NB4 (cell line): ENCODE measurements around the gene DIP2C.

Experiments used
- DNase-seq: peaks from one replicate; pipeline ENCODE4 v3.0.0; 2010; ENCODE audit warnings: low read depth
- H3K4me3 ChIP-seq: one replicate; pipeline ENCODE4 v1.5.1; 2011; ENCODE audit warnings: mild to moderate bottlenecking, low read depth, low read length, moderate library complexity
- MAX ChIP-seq: IDR thresholded peaks from 2 replicates; pipeline ENCODE4 v1.6.1; 2011; ENCODE audit warnings: low read depth, low read length
- MYC ChIP-seq: IDR thresholded peaks from 2 replicates; pipeline ENCODE4 v1.6.1; 2011; ENCODE audit warnings: low read depth, low read length
- POLR2A ChIP-seq: IDR thresholded peaks from 2 replicates; pipeline ENCODE4 v1.6.1; 2011; ENCODE audit warnings: mild to moderate bottlenecking; ENCODE audit not compliant: insufficient read length; ENCODE audit errors: extremely low read depth
- TF ChIP-seq, protein P1 (sequence below): IDR thresholded peaks from one replicate; pipeline ENCODE4 v1.5.1; 2012; ENCODE audit warnings: low read depth, low read length

The DIP2C gene

DNA sequence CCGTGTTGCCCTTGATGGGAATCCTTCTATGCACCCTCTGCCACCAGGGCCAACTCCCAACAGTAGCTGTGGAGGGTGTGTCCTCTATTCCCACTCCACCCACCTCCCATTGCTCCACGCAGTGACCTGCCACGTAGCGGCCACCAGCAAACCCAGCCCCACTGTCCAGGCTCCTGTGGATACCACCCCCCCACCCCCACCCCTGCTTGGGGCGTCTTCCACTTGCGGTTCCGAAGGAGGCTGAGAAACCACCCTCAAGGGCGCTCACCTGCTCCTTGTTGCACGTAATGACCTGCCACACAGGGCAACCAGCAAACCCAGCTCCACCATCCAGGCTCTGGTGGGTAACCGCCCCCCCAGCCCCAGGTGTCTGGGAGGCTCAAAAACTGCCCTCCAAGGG is 72.0 kb downstream of the DIP2C start:
- no peak for TF ChIP-seq MAX
- TF ChIP-seq, protein P1, sequence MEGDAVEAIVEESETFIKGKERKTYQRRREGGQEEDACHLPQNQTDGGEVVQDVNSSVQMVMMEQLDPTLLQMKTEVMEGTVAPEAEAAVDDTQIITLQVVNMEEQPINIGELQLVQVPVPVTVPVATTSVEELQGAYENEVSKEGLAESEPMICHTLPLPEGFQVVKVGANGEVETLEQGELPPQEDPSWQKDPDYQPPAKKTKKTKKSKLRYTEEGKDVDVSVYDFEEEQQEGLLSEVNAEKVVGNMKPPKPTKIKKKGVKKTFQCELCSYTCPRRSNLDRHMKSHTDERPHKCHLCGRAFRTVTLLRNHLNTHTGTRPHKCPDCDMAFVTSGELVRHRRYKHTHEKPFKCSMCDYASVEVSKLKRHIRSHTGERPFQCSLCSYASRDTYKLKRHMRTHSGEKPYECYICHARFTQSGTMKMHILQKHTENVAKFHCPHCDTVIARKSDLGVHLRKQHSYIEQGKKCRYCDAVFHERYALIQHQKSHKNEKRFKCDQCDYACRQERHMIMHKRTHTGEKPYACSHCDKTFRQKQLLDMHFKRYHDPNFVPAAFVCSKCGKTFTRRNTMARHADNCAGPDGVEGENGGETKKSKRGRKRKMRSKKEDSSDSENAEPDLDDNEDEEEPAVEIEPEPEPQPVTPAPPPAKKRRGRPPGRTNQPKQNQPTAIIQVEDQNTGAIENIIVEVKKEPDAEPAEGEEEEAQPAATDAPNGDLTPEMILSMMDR = no peak
- TF ChIP-seq MYC = no peak
- TF ChIP-seq POLR2A = no peak
- DNase-seq = no peak
- no peak overlapping the region for H3K4me3 ChIP-seq

GRCh38 chr10:615583-616152 is 73.8 kb downstream of the DIP2C start:
- no peak for TF ChIP-seq MAX
- TF ChIP-seq POLR2A = no peak
- TF ChIP-seq, protein P1 = no peak
- no peak for TF ChIP-seq MYC
- H3K4me3 ChIP-seq = no peak overlapping the region

DNA sequence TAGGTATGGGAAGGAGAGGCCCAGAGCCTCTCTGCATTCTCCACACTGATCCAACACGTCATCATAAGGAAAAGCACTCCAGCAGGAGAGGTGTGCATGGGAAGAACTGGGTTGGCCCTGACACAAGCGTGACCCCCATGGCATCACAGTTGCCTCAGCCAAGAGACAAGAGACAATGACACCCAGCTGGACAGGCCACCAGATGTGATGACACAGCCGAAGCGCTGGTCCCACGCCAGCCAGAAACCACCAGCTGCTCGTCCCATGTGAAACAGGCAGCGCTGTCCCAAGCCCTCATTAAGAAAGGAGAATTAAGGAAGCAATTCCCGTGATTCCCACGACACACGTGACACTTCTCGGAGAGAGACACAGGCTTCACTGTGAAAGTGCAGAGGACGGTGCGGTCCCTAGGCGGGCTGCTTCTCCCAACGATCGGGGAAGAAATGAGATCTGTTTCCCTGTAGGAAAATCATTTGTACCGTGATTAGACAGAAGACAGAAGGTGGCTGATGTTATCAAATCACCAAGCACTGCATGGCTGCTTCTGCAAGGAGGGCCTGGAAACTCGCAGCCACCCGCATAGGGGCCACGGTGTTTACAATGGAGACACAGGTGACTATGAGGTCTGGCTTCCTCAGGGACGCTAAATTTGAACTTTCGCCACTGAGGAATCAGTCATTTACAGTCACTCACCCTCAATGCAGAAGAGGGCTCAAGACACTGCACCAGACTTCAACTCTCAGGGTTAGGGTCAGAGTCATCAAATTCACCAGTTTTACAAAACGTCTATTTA is 74.5 kb downstream of the DIP2C start:
- TF ChIP-seq, protein P1 = no peak
- TF ChIP-seq MAX (no peak), POLR2A (no peak), MYC (no peak)
- no peak overlapping the region for H3K4me3 ChIP-seq
- DNase-seq = no peak

More at GRCh38 chr10:615583-616152, 73.8 kb downstream of the DIP2C start:
- no peak for DNase-seq

DNA sequence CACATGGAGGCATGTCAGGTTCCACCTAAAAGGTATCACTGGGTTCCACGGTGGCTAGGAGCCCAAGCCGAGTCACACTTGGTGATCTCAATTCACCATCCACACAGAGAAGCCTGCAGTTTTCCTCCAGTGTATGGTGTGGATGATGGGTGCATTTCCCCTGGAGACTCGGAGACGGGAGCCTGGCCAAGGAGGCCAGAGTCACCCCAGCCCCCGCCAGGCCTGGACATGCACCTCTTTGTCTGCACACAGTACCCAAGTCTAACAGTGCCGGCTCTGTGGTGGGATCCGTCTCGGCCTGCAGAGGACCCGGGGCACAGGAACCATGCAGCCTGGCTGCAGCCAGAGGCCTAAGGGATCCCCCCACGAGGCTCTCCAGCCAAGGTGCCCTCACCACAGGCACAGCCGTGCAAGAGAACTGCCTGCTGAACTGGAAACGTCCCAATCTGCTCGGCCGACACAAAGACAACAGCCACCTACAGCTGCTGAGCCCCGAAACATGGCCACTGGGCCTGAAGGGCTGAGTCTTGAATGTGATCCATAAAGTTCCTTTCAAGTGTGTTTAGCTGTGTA is 75.2 kb downstream of the DIP2C start:
- DNase-seq = no peak
- no peak for TF ChIP-seq MAX
- no peak for TF ChIP-seq MYC
- TF ChIP-seq POLR2A = no peak
- TF ChIP-seq, protein P1 = no peak
- no peak overlapping the region for H3K4me3 ChIP-seq

DNA sequence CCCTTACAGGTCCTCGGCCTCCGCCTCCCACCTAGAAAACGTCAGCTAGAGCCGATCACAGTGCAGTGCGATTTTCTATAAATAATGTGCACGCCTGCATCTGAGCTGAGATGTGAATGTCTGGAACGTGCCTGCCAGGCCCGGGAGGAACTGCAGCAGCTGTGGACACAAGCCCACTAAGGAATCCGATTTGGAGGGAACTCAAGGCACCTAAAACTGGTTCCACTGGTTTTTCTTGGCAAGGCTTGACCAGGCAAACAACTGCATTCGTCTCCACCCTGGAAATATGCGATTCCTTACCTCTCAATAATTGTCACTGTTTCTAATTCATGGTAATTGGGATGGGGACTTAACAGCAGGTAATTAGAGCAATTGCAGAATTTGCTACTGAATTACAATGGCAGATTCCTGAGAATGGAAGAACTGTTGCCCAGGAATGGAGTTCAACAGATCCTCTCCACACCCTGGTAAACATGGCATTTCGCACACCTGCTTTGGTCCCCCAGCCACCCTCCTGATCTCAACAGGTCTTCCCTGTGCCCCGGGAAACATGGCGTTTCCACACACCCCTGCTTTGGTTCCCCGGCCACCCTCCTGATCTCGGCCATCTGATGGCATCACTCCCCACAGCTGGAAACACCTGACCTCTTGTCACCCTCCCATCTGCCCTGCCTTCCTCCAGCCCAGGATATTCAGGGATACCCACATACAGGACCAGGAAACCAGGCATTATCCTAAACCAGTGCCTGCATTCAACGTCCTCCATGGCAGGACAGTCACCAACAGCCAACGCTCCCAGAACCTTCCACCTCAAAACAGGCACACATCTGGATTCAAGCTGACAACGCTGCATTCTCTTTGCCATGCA is 76.0 kb downstream of the DIP2C start:
- no peak overlapping the region for H3K4me3 ChIP-seq
- no peak for TF ChIP-seq POLR2A
- no peak for TF ChIP-seq MAX
- TF ChIP-seq MYC = no peak
- TF ChIP-seq, protein P1 = no peak
- no peak for DNase-seq
